ENCODE results near the gene PPP1R37. TPM values are rescaled to one million over a fixed set of nuclear protein-coding genes. Genes with fewer than 3 reads are reported as not detected.

The PPP1R37 gene
- total and polyA plus RNA-seq, 2 of the 13 experiments (the other 11 are each of a cell fraction or from before 2014, with no cell fraction given), result 9.0 to 14.3 TPM

- TF ChIP-seq PAX8 (CRISPR knock-in tag; IDR thresholded peaks at IDR 0.05; ENCODE audit: borderline replicate concordance), result no peak
- TF ChIP-seq BCL3 (CRISPR knock-in tag; IDR thresholded peaks at IDR 0.05), result peak; percentile 21; the same call in 1 of the 2 replicates
- TF ChIP-seq ZMAT3 (CRISPR knock-in tag; conservative IDR thresholded peaks at IDR 0.05), result 0 out of 2 replicates have a peak, but pooled peaks have one; percentile 61
- no peak for TF ChIP-seq TEAD3 (CRISPR knock-in tag; optimal IDR thresholded peaks at IDR 0.05; ENCODE audit: borderline replicate concordance)
- TF ChIP-seq NFYB (CRISPR knock-in tag; IDR thresholded peaks at IDR 0.05), result peak; percentile 90
- TF ChIP-seq KAT8 (CRISPR knock-in tag; IDR thresholded peaks at IDR 0.05), result peak; percentile 90
- 0 out of 2 replicates have a peak, but pooled peaks have one; percentile 37 for TF ChIP-seq ATF2 (CRISPR knock-in tag; IDR thresholded peaks at IDR 0.05)
- TF ChIP-seq ZFP36L1 (CRISPR knock-in tag; IDR thresholded peaks at IDR 0.05), result no peak
- TF ChIP-seq ZNF800 (CRISPR knock-in tag; IDR thresholded peaks at IDR 0.05), result peak; percentile 79
- TF ChIP-seq MEIS1 (CRISPR knock-in tag; IDR thresholded peaks at IDR 0.05; ENCODE audit: borderline replicate concordance), result peak; percentile 49; the same call in 1 of the 2 replicates
- TF ChIP-seq ZNF883 (CRISPR knock-in tag; IDR thresholded peaks at IDR 0.05; ENCODE audit: not compliant biosample characterization), result no peak
- 0 out of 4 replicates have a peak, but pooled peaks of 1 of the 2 experiments have one; percentile 20 for TF ChIP-seq ATF4 (CRISPR knock-in tag; IDR thresholded peaks at IDR 0.05)
- peak; percentile 91 for TF ChIP-seq DRAP1 (CRISPR knock-in tag; IDR thresholded peaks at IDR 0.05)
- peak; percentile 94 for TF ChIP-seq HDAC1 (CRISPR knock-in tag; IDR thresholded peaks at IDR 0.05)
- peak; percentile 72 for TF ChIP-seq RBFOX2 (IDR thresholded peaks at IDR 0.05; ENCODE audit: low read depth, low read length)
- TF ChIP-seq HMGXB3 (CRISPR knock-in tag; IDR thresholded peaks at IDR 0.05; ENCODE audit: borderline replicate concordance), result peak; percentile 57; the same call in 1 of the 2 replicates
- TF ChIP-seq FOXK1 (CRISPR knock-in tag; IDR thresholded peaks at IDR 0.05; ENCODE audit: borderline replicate concordance, low read depth), result peak; percentile 79; the same call in 1 of the 2 replicates
Observed at GRCh38 chr19:45178262-45179071, 85.5 kb downstream of the PPP1R37 start, which contains the start of gene BLOC1S3 (continued).

Measured in HepG2 (cell line).